IMR-90 (cell line): ENCODE results near the gene KCNMA1. TPM values are rescaled to one million over a fixed set of nuclear protein-coding genes. Genes with fewer than 3 reads are reported as not detected.

Experiments used
- ATAC-seq: fragments of 200-7000 bp; cut with Tn5 transposase; 2 replicates; pipeline ENCODE4 v1.9.1; 2020; ENCODE audit warnings: low read depth, mild to moderate bottlenecking, moderate library complexity
- BruUV-seq: library from RNA; stranded (reverse); fragments of 400-500 nt; replicated peaks from 2 replicates; lab custom pipeline; 2021; lab: Mats Ljungman, UMichigan
- CTCF ChIA-PET: fragments of 300-600 bp; formaldehyde crosslinking; extraction: SDS; loops from one replicate; lab custom pipeline; 2021; ENCODE audit warnings: antibody characterized with exemption; lab: Yijun Ruan, JAX
- POLR2A ChIA-PET: fragments of 300-600 bp; sonication (Branson Sonifier 250); formaldehyde crosslinking; loops from one replicate; lab custom pipeline; 2022; ENCODE audit warnings: antibody characterized with exemption; ENCODE audit not compliant: unreplicated experiment; lab: Charles Lee
- DNase-seq: peaks from one replicate; pipeline ENCODE4 v3.0.0; 2013
- H2AFZ ChIP-seq: replicated peaks from 2 replicates; pipeline ENCODE3; 2013; ENCODE audit warnings: low read length, mild to moderate bottlenecking; ENCODE audit not compliant: poor library complexity
- H2AK5ac ChIP-seq: 2 replicates; pipeline ENCODE4 v1.6.1; 2013; ENCODE audit warnings: low read depth, low read length, inconsistent platforms
- H2AK9ac ChIP-seq: replicated peaks from 2 replicates; pipeline ENCODE3; 2013; ENCODE audit warnings: mild to moderate bottlenecking, low read depth, low read length, moderate library complexity; ENCODE audit not compliant: poor library complexity
- H2BK120ac ChIP-seq: 2 replicates; pipeline ENCODE4 v1.6.1; 2013; ENCODE audit warnings: low read depth, low read length, inconsistent platforms
- H2BK15ac ChIP-seq: 3 replicates; pipeline ENCODE4 v1.6.1; 2013; ENCODE audit warnings: low read depth, low read length, inconsistent platforms
- H2BK20ac ChIP-seq: 2 replicates; pipeline ENCODE4 v1.6.1; 2013; ENCODE audit warnings: low read depth, mild to moderate bottlenecking, inconsistent platforms, low read length, moderate library complexity
- H2BK5ac ChIP-seq: 2 replicates; pipeline ENCODE4 v1.6.1; 2013; ENCODE audit warnings: mild to moderate bottlenecking, low read depth, low read length, inconsistent platforms; ENCODE audit not compliant: poor library complexity, severe bottlenecking
- H3K14ac ChIP-seq: replicated peaks from 2 replicates; pipeline ENCODE4 v1.6.1; 2013; ENCODE audit warnings: low read depth, low read length, inconsistent platforms
- H3K18ac ChIP-seq: 2 replicates; pipeline ENCODE4 v1.6.1; 2013; ENCODE audit warnings: low read depth, low read length, control low read depth
- H3K23ac ChIP-seq: 2 replicates; pipeline ENCODE4 v1.6.1; 2013; ENCODE audit warnings: low read depth, low read length, inconsistent platforms
- H3K27ac ChIP-seq: 2 replicates; pipeline ENCODE4 v1.5.1; 2013; ENCODE audit warnings: mild to moderate bottlenecking, control low read depth, low read length; ENCODE audit not compliant: insufficient read depth
- H3K27me3 ChIP-seq: 2 replicates; pipeline ENCODE4 v1.6.1; 2013; ENCODE audit warnings: low read length; ENCODE audit not compliant: control insufficient read depth, insufficient read depth
- H3K36me3 ChIP-seq: 2 replicates; pipeline ENCODE4 v1.6.1; 2013; ENCODE audit warnings: low read length, mixed read lengths; ENCODE audit not compliant: control insufficient read depth, insufficient read depth
- H3K4ac ChIP-seq: 2 replicates; pipeline ENCODE4 v1.6.1; 2013; ENCODE audit warnings: low read depth, low read length, inconsistent platforms
- H3K4me1 ChIP-seq: 2 replicates; pipeline ENCODE4 v1.6.1; 2013; ENCODE audit warnings: low read length, mixed read lengths; ENCODE audit not compliant: control insufficient read depth, insufficient read depth
- H3K4me2 ChIP-seq: 2 replicates; pipeline ENCODE4 v1.6.1; 2013; ENCODE audit warnings: low read depth, mild to moderate bottlenecking, control low read depth, low read length, moderate library complexity
- H3K4me3 ChIP-seq: 2 replicates; pipeline ENCODE4 v1.5.1; 2013; ENCODE audit warnings: low read depth, mild to moderate bottlenecking, control low read depth, low read length, moderate library complexity; ENCODE audit not compliant: insufficient read depth
- H3K56ac ChIP-seq: 2 replicates; pipeline ENCODE4 v1.6.1; 2013; ENCODE audit warnings: low read length, inconsistent platforms; ENCODE audit not compliant: insufficient read depth; ENCODE audit errors: extremely low read depth
- H3K79me1 ChIP-seq, 2 experiments: 2 replicates each; pipeline ENCODE4 v1.6.1; 2013; ENCODE audit warnings: low read length in 2 of 2, inconsistent platforms in 1 of 2, low read depth in 1 of 2
- H3K9ac ChIP-seq: 2 replicates; pipeline ENCODE4 v1.6.1; 2013; ENCODE audit warnings: low read depth, low read length, control low read depth
- H3K9me1 ChIP-seq: 2 replicates; pipeline ENCODE4 v1.6.1; 2013; ENCODE audit warnings: low read length, inconsistent platforms; ENCODE audit not compliant: insufficient read depth
- H3K9me3 ChIP-seq: 2 replicates; pipeline ENCODE4 v1.6.1; 2013; ENCODE audit warnings: low read length; ENCODE audit not compliant: control insufficient read depth, insufficient read depth
- H4K20me1 ChIP-seq: 2 replicates; pipeline ENCODE4 v1.6.1; 2013; ENCODE audit warnings: low read length, inconsistent platforms; ENCODE audit not compliant: insufficient read depth
- H4K5ac ChIP-seq: 2 replicates; pipeline ENCODE4 v1.6.1; 2013; ENCODE audit warnings: mild to moderate bottlenecking, low read depth, low read length, control low read depth
- H4K8ac ChIP-seq, 2 experiments: 2 replicates each; pipeline ENCODE4 v1.6.1; 2013; ENCODE audit warnings: low read depth in 2 of 2, low read length in 2 of 2, control low read depth in 1 of 2, inconsistent platforms in 1 of 2
- H4K91ac ChIP-seq: 2 replicates; pipeline ENCODE4 v1.6.1; 2013; ENCODE audit warnings: low read depth, low read length, inconsistent platforms; ENCODE audit not compliant: insufficient read depth
- BHLHE40 ChIP-seq: fragments of 150-350 bp; IDR thresholded peaks from 2 replicates; pipeline ENCODE4 v1.6.1; 2016; ENCODE audit warnings: mild to moderate bottlenecking, low read depth, low read length
- CEBPB ChIP-seq: IDR thresholded peaks from 2 replicates; pipeline ENCODE4 v1.6.1; 2012; ENCODE audit warnings: low read depth, low read length, improper control_type of control experiment
- CHD1 ChIP-seq: IDR thresholded peaks from 2 replicates; pipeline ENCODE4 v1.6.1; 2012; ENCODE audit warnings: low read depth, low read length, improper control_type of control experiment
- CTCF ChIP-seq: conservative IDR thresholded peaks from 2 replicates; pipeline ENCODE4 v1.5.1; 2012; ENCODE audit warnings: mild to moderate bottlenecking, low read depth, low read length, improper control_type of control experiment
- ELK1 ChIP-seq: fragments of 150-350 bp; IDR thresholded peaks from 2 replicates; pipeline ENCODE4 v1.6.1; 2016; ENCODE audit warnings: low read depth, mild to moderate bottlenecking, low read length, moderate library complexity, borderline replicate concordance
- MAFK ChIP-seq: IDR thresholded peaks from 2 replicates; pipeline ENCODE4 v1.6.1; 2012; ENCODE audit warnings: low read depth, low read length, improper control_type of control experiment
- MAZ ChIP-seq: IDR thresholded peaks from 2 replicates; pipeline ENCODE4 v1.6.1; 2012; ENCODE audit warnings: low read depth, mild to moderate bottlenecking, low read length, improper control_type of control experiment, moderate library complexity, borderline replicate concordance
- NFE2L2 ChIP-seq: fragments of 150-350 bp; IDR thresholded peaks from 2 replicates; pipeline ENCODE4 v1.6.1; 2016; ENCODE audit warnings: low read depth, mild to moderate bottlenecking, low read length
- RFX5 ChIP-seq: IDR thresholded peaks from 2 replicates; pipeline ENCODE4 v1.8.0; 2012; ENCODE audit warnings: low read depth, mild to moderate bottlenecking, low read length, moderate library complexity
- SMC3 ChIP-seq: fragments of 150-350 bp; IDR thresholded peaks from 2 replicates; pipeline ENCODE4 v1.6.1; 2016; ENCODE audit warnings: low read depth, mild to moderate bottlenecking, antibody characterized with exemption, low read length, moderate library complexity
- WGBS, 2 experiments: methylation state at CpG; one replicate each; pipeline versions ENCODE4 v1.1.5 to v1.1.7; 2013; ENCODE audit warnings: missing lambda C conversion rate in 2 of 2; ENCODE audit not compliant: insufficient read length in 1 of 2; ENCODE audit errors: extremely low coverage in 2 of 2; 5-methylcytosine and 5-hydroxymethylcytosine counted together
- dilution Hi-C: fragments of 300-500 bp; cut with HindIII; formaldehyde crosslinking; loops from one replicate; pipeline ENCODE4 v1.14.3; 2018; ENCODE audit warnings: low sequenced_read_pairs; ENCODE audit not compliant: unreplicated experiment
- in situ Hi-C: fragments of 300-500 bp; cut with MboI; formaldehyde crosslinking; loops from 3 replicates; pipeline ENCODE4 v1.14.3; 2019; ENCODE audit warnings: low sequenced_read_pairs, inconsistent platforms, mixed read lengths
- intact Hi-C: fragments of 100-400 bp; cut with micrococcal nuclease; formaldehyde crosslinking; loops from 2 replicates; pipeline ENCODE4 v1.10.0; 2022
- polyA plus RNA-seq, 3 experiments: library from polyadenylated mRNA; depleted of rRNA; stranded (reverse); fragments of >200 nt; gene quantifications; 2 replicates each; pipeline ENCODE4 v1.2.3, GENCODE V29; 2012; ENCODE audit warnings: low replicate concordance in 1 of 3
- total RNA-seq: library from RNA; depleted of rRNA; stranded (reverse); fragments of >200 nt; gene quantifications from 2 replicates; pipeline ENCODE4 v1.2.3, GENCODE V29; 2012

Gene KCNMA1
- total and polyA plus RNA-seq, 2 of the 4 experiments (the other 2 are of a cell fraction): 25.6 to 29.6 TPM

GRCh38 chr10:77120012-77120411, 517.6 kb downstream of the KCNMA1 start:
- no peak overlapping the region for H2BK15ac ChIP-seq
- no peak overlapping the region for H3K4ac ChIP-seq
- H3K27ac ChIP-seq: no peak overlapping the region
- no peak overlapping the region for H2AK5ac ChIP-seq
- ChIA-PET CTCF (no interaction called here), POLR2A (no interaction called here)
- no peak overlapping the region for H2BK120ac ChIP-seq
- no TSS peak for BruUV-seq
- dilution Hi-C loops (no loop called here), intact Hi-C loops (no loop called here), in situ Hi-C loops (no loop called here)
- no peaks in the 10 kb centered on the region; a peak in 1 of 4 replicates for H3K79me1 ChIP-seq
- H4K91ac ChIP-seq: no peak overlapping the region
- H3K14ac ChIP-seq: no peak overlapping the region
- H3K4me3 ChIP-seq: no peak overlapping the region
- H3K4me1 ChIP-seq: no peaks in the 10 kb centered on the region
- H3K9me3 ChIP-seq: no peaks in the 10 kb centered on the region
- ATAC-seq (no peak), DNase-seq (no peak)
- TF ChIP-seq NFE2L2 (no peak), MAZ (no peak), RFX5 (no peak), CHD1 (no peak), CTCF (no peak), BHLHE40 (no peak), CEBPB (no peak), MAFK (no peak), ELK1 (no peak), SMC3 (no peak)
- H4K5ac ChIP-seq: no peak overlapping the region
- H3K4me2 ChIP-seq: no peak overlapping the region
- no peak overlapping the region for H4K8ac ChIP-seq
- H2BK20ac ChIP-seq: no peak overlapping the region
- H3K27me3 ChIP-seq: no peaks in the 10 kb centered on the region
- no peak overlapping the region for H3K18ac ChIP-seq
- H3K23ac ChIP-seq: no peak overlapping the region
- peaks cover 4% of the 10 kb centered on the region; the same call in 1 of the 2 replicates for H3K9me1 ChIP-seq
- no peak overlapping the region for H2BK5ac ChIP-seq
- H4K20me1 ChIP-seq: no peaks in the 10 kb centered on the region
- H2AFZ ChIP-seq: no peak overlapping the region
- H3K36me3 ChIP-seq: no peaks in the 10 kb centered on the region
- no peak overlapping the region for H3K56ac ChIP-seq
- H2AK9ac ChIP-seq: no peak overlapping the region
- no peak overlapping the region for H3K9ac ChIP-seq
- WGBS, 2 experiments: no CpG with 5 or more reads among the region's 4 CpGs
